HPDE6-E6E7 (cell line): ENCODE data around the gene XRRA1.

ENCODE experiments used
- DNase-seq: peaks from one replicate; pipeline ENCODE4 v3.0.0; 2011; ENCODE audit warnings: missing footprints; ENCODE audit errors: extremely low spot score

XRRA1 gene

DNA sequence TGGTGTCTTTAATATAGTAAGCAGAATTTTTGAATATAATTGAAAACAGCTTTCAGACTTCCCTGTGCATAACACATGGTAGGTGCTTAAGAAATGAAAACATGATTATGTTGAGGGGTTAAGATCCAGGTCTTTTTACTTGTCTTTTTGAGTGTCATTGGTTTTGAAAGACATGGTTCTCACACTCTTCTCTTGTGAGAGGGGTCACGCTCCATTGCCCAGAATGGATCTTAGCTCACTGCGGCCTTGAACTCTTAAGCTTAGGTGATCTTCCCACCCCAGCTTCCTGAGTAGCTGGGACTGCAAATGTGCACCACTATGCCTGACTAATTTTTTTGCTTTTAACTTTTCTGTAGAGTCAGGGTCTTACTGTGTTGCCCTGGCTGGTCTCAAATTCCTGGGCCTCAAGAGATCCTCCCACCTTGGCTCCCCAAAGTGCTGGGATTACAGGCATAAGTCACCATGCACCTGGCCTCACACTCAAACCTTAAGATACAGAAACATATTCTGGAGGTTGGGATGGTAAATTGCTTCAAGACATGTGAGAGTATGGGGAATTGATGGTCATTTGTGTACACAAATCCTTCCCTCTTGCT is 1.6 kb upstream of the XRRA1 start:
- no peak for DNase-seq

DNA sequence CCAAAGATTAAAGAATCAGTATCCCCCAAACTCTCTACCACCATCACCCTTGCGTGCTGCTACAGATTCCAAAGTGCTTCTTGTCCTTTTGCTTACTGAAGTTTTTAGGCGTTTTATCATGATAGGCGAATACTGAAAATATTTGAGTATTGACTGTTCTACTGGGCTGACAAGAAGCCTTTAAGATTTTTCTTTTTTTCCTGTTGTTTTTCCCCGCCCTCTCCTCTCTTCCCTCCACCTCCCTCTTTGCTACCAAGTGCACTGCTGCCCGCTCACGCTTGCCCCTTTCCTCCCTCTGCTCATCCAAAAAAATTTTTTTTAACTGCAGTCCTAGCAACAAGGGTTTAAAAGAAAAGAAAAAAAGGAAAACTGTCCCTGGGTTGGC is 854 bp upstream of the XRRA1 start:
- no peak for DNase-seq

- DNase-seq: no peak
Measured at GRCh38 chr11:74948546-74948897, 369 bp downstream of the XRRA1 start.

GRCh38 chr11:74942073-74942759 is 6.7 kb downstream of the XRRA1 start:
- no peak for DNase-seq

DNA sequence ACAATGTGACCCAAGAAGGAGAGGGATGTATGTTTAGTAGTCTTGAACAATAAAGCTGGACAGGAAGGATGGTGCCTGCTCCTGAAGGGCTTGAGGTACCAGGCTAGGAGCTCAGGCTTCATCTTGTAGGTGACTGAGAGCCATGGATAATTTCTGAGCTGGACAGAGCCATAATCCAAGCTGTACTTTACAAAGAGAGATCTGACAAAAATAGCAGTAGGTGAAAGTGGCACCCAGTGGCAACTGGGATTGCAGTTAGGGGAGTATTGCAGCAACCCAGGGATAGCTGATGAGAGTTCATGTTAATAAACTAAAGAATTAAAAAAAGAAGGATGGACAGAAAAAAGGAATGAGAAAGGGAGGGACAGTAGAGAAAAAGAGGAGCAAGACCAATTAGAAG is 7.4 kb downstream of the XRRA1 start:
- no peak for DNase-seq

- DNase-seq: no peak
Measured at GRCh38 chr11:74937696-74938475, 11.0 kb downstream of the XRRA1 start.

GRCh38 chr11:74936976-74937375 is 11.9 kb downstream of the XRRA1 start:
- no peak for DNase-seq

DNA sequence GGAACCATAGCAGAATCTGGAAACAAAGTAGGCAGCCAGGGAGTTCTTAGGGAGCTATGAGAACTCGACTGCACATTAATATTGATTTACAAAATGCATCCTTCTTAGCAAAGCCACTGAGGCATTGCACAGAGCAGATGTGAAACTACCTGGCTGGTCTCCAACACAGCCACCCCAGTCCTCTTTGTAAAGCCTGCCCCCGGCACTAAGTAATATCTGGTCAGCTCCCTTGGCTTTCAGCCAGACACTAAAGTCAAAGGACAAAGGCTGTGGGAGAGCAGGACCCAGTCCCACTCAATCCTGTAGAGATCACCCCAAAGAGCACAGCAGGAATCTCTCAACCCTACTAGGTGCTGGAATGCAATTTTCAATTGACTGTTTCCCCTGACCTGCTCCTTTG is 12.8 kb downstream of the XRRA1 start:
- DNase-seq: no peak

- DNase-seq: no peak
Measured at GRCh38 chr11:74935285-74935684, 13.6 kb downstream of the XRRA1 start.

- no peak for DNase-seq
Measured at GRCh38 chr11:74933765-74934164, 15.1 kb downstream of the XRRA1 start.

DNA sequence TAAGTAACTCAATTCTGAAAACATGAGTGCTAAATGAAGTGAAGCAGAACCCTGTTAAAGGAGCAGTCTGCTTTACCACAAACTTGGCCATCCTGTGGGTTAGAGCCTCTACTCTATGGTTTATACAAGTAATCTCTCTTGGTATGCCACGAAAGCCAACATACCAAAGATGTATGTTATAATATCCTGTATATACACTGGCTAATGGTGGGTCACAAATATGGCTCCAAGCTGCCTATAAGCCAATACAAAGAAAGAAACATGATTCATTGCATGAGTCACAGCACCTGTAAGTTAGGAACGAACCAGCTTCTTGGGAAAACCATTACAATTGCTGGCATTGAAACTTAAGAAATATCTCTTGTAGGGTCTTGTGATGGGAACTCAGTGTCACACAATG is 16.1 kb downstream of the XRRA1 start:
- DNase-seq: peak; percentile 47

- DNase-seq: no peak
Measured at GRCh38 chr11:74932169-74932568, 16.7 kb downstream of the XRRA1 start.

GRCh38 chr11:74929431-74930363 is 19.2 kb downstream of the XRRA1 start:
- no peak for DNase-seq

DNA sequence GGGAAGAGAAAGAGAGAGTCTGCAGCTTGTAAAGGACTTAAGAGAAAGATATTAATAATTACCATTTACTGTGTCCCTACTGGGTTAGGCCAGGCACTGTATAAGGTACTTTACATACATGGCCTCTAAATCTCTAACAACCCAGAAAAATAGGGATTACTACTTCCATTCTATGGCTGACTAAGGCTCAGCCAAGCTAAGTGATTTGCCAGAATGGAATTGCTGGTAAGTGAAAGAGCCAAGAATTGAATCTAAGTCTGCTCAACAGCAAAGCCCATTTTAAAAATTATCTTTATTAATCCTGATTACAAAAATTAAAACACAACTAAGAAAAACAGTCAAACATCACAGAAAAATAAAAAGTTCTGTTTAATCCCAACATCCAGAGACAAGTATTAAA is 21.4 kb downstream of the XRRA1 start:
- DNase-seq: no peak

GRCh38 chr11:74926304-74927030 is 22.4 kb downstream of the XRRA1 start:
- DNase-seq: no peak

DNA sequence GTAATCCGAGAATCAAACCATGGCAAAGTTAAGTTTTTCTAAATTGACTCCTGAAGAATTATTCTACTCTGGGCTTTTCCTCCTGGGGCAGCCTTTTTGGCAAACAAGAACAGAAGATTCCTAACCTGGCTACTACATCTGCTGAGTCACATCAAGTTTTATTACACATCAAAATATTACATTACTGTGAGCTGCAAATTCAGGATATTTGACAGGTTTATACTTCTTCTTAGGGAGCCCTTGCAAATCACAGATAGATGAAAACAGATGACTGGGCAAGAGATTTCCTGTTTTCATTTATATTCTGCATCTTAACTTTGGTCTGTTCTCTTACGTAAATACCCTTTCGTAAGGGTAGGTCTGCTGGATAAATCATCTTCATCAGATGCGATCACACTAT is 23.6 kb downstream of the XRRA1 start:
- no peak for DNase-seq

GRCh38 chr11:74923125-74923524 is 25.8 kb downstream of the XRRA1 start:
- DNase-seq: no peak

DNA sequence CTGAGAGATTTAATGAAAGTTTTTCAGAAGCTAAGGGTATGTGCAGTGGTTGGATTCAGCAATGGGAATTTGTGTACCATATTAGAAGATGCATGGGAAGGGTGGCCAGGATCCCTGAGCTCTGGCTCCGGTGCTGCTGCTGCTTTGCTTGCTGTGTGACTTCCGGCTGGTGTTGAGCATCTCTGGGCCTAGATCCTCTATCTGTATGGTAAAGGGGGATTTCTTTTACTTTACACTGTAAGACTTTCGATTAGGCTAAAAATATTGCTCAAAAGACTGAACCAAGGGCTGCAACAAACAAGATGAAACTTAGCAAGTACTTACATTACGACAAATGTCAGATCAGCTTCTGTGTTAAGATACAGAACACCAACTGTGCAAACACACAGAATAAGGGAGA is 39.1 kb downstream of the XRRA1 start:
- DNase-seq: no peak

- DNase-seq: no peak
Measured at GRCh38 chr11:74909385-74909784, 39.5 kb downstream of the XRRA1 start.

GRCh38 chr11:74905326-74905725 is 43.6 kb downstream of the XRRA1 start:
- no peak for DNase-seq

- DNase-seq: no peak
Measured at GRCh38 chr11:74902342-74902741, 46.5 kb downstream of the XRRA1 start.
